ENCODE data around the gene CKS2.

DNA sequence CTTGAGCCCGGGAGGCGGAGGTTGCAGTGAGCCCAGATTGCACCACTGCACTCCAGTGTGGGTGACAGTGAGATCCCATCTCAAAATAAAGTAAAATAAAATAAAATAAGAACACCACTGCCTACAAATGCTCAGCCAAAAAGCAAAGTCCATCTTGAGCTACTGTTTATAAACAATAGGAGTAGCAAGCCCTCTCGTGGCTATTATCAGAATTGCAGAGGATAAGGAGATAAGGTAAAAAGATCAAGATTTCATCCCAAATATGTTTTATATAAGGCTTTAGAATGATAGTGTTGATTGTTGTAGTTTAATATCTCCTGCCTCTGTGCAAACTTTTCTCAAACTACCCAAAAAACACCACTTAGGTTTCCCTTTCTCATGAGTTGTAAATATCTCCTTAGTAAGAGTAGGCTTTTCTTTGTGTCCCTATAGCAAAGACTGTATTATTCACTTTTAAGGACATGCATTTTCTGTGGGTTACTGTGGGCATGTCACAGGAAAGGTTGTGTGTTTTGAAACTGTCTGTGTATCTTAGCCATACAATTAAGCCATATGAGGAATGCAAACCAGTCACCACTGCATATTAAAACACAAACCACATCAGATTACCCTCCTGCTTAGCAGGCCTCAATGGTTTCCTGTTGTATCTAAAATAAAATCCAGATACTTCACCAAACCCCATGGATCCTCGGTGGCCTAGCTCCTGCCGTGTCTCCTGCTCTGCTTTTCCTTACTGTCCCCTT lies 31.8 kb upstream of the CKS2 start:
- TF ChIP-seq, protein P1, sequence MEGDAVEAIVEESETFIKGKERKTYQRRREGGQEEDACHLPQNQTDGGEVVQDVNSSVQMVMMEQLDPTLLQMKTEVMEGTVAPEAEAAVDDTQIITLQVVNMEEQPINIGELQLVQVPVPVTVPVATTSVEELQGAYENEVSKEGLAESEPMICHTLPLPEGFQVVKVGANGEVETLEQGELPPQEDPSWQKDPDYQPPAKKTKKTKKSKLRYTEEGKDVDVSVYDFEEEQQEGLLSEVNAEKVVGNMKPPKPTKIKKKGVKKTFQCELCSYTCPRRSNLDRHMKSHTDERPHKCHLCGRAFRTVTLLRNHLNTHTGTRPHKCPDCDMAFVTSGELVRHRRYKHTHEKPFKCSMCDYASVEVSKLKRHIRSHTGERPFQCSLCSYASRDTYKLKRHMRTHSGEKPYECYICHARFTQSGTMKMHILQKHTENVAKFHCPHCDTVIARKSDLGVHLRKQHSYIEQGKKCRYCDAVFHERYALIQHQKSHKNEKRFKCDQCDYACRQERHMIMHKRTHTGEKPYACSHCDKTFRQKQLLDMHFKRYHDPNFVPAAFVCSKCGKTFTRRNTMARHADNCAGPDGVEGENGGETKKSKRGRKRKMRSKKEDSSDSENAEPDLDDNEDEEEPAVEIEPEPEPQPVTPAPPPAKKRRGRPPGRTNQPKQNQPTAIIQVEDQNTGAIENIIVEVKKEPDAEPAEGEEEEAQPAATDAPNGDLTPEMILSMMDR (IDR thresholded peaks at IDR 0.05): peak; percentile 46 to 83 (median 72)
- TF ChIP-seq POLR2A (IDR thresholded peaks at IDR 0.05): no peak
